ENCODE data around the gene MYO7A.

The MYO7A gene

DNA sequence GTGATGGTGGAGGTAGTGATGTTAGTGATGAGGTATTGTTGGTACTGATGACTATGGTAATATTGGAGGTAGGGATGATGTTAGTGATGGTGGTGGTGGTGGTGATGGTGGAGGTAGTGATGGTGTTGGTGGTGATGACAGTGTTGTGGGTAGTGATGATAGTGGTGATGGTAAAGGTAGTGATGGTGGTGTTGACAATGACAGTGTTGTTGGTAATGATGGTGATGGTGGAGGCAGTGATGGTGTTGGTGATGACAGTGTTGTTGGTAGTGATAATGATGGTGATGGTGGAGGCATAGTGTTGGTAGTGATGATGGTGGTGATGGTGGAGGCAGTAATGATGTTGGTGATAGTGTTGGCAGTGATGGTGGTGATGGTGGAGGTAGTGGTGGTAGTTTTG lies 65.1 kb downstream of the MYO7A start:
- DNase-seq (ENCODE audit: insufficient read length, low spot score) (no peak), FAIRE-seq (no peak)
- TF ChIP-seq, protein P1, sequence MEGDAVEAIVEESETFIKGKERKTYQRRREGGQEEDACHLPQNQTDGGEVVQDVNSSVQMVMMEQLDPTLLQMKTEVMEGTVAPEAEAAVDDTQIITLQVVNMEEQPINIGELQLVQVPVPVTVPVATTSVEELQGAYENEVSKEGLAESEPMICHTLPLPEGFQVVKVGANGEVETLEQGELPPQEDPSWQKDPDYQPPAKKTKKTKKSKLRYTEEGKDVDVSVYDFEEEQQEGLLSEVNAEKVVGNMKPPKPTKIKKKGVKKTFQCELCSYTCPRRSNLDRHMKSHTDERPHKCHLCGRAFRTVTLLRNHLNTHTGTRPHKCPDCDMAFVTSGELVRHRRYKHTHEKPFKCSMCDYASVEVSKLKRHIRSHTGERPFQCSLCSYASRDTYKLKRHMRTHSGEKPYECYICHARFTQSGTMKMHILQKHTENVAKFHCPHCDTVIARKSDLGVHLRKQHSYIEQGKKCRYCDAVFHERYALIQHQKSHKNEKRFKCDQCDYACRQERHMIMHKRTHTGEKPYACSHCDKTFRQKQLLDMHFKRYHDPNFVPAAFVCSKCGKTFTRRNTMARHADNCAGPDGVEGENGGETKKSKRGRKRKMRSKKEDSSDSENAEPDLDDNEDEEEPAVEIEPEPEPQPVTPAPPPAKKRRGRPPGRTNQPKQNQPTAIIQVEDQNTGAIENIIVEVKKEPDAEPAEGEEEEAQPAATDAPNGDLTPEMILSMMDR (IDR thresholded peaks at IDR 0.05; ENCODE audit: insufficient read depth, missing control alignments), result no peak

DNA sequence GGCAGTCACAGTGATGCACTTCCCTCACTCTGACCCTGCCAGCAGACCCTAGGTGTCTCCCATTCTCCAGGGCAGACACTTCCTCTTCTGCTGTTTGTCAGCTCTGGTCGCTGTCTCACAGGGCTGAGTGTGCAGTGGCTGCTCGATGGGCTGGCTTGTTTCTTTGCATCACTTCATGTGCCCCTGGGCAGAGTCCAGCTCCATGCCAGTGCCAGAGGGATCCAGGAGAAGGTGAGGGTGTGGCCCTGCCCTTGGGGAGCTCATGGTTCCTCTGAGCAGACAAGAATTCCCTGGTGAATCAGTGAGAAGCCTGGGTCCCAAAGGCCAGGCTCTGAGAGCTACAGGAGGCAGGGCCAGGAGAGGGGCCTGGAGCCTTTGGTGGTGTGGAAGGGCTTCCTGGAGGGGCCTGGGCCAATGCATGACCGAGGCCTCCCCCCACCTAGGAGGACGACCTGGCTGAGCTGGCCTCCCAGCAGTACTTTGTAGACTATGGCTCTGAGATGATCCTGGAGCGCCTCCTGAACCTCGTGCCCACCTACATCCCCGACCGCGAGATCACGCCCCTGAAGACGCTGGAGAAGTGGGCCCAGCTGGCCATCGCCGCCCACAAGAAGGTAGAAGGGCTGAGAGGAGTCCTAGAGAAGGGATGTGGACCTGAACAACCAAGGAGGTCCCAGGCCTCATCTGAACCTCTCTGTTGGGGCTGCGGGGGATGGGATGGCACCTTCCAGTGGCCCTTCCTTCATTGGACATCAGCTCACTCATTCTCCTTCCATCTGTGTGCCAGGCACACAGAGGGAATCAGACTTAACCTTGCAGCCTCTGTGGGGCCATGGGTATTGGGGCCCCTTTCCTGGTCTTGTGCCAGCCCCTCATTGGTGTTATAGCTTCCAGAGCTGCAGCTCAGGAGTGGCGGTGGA lies 66.1 kb downstream of the MYO7A start:
- DNase-seq (ENCODE audit: insufficient read length, low spot score), result no peak
- TF ChIP-seq, protein P1 (IDR thresholded peaks at IDR 0.05; ENCODE audit: insufficient read depth, missing control alignments), result no peak
- FAIRE-seq, result no peak

DNA sequence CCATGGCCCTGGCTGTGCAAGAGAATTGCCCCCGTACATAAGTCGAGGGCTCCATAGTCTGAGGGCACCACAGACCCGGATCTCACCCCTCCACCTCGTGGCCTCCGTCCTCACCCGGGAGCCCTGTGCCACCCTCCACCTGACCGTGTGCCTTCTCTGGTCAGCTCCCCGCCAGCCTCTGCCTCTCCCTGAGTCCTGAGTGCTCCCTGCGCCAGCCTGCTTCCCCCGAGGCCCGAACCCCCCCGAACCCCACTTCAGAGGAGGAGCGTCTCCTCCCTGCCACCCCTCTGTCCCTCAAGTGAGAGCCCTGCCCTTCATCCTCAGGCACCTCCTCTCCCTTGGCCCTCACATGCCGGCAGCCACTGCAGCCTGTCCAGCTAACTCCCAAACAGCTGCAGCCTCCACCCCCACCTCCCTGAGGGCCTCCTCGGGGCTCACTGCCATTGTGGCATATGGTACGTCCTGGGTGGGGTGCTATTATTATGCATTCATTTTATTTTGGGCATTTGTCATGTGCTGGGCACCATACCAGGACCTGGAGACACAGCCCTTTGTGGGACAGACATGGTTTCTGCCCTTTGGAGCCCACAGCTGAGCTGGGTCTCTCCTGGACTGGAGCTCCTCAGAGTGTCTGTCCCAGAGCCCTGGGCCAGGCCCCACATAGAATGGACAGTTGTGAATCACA lies 67.2 kb downstream of the MYO7A start:
- TF ChIP-seq, protein P1 (IDR thresholded peaks at IDR 0.05; ENCODE audit: insufficient read depth, missing control alignments), result no peak
- FAIRE-seq, result no peak
- no peak for DNase-seq (ENCODE audit: insufficient read length, low spot score)

DNA sequence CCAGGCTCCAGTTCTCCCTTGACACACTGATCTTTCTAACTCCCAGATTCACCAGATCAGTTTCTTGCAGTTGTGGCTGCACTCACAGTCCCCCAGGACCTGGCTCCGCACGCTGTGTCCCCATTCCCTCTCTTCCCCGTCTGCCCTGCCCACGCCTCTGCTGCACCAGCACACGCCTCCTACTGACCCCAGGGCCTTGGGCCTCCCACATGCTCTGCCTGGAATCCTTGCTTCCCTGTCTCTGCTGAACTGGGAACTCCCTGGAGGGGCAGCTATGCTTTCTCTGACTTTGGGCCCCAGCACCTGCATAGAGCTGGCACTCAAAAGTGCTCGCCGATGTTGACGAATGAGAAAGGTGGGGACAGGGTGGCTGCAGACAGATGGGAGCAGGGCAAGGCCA lies 68.9 kb downstream of the MYO7A start:
- TF ChIP-seq, protein P1 (IDR thresholded peaks at IDR 0.05; ENCODE audit: insufficient read depth, missing control alignments), result no peak
- FAIRE-seq (no peak), DNase-seq (ENCODE audit: insufficient read length, low spot score) (no peak)

DNA sequence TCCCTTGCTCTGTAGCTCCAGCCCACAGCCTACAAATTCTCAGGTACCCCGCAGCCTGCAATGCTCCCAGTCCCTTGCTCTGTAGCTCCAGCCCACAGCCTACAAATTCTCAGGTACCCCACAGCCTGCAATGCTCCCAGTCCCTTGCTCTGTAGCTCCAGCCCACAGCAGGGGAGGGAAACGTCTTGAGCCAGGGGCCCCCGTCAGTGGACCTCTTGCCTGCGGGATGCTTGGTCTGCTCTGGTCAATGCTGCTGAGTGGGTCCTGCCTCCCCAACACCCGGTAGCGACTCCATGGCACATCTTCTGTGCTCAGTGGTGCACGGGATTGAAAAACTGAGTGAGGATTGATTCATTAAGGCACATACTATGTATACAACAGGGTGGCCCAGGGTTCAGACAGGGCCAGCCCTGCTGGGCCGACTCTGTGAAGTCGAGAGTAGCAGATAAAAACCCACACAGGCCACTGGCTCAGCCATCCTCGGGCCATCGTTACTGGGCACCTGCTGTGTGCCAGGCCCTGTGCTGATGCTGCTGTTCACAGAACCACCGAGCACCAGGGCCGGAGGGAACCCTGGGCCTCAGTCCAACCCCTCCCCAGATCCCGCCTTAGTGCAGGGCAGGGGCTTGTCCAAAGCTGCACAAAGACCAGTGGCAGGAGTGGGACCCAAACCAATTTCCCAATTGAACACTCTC lies 69.7 kb downstream of the MYO7A start:
- FAIRE-seq, result no peak
- TF ChIP-seq, protein P1 (IDR thresholded peaks at IDR 0.05; ENCODE audit: insufficient read depth, missing control alignments), result no peak

DNA sequence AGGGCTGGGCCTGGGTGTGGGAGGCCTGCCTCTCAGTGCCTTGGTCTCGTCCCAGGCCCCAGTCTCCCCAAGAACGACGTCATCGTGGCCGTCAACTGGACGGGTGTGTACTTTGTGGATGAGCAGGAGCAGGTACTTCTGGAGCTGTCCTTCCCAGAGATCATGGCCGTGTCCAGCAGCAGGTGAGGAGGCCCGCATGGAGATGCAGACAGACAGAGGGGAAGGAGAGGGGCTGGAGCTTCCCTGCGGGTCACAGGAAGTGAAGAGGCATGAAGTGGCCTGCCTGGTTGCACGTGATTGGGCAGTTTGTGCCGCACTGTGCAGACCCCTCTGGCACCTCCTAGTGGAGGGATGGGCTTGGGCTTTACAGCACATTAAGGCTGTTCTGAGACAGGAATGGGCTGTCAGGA lies 70.4 kb downstream of the MYO7A start:
- no peak for DNase-seq (ENCODE audit: insufficient read length, low spot score)
- FAIRE-seq, result no peak
- TF ChIP-seq, protein P1 (IDR thresholded peaks at IDR 0.05; ENCODE audit: insufficient read depth, missing control alignments), result no peak

More for the DNA sequence above, 69.7 kb downstream of the MYO7A start:
- no peak for DNase-seq (ENCODE audit: insufficient read length, low spot score)

All from D721Med (cell line).